ENCODE results near the gene LDLRAD3. TPM values are rescaled to one million over a fixed set of nuclear protein-coding genes. Genes with fewer than 3 reads are reported as not detected.

The LDLRAD3 gene
- total RNA-seq, 1 donor from 2014 or later = 39.1 TPM

- TF ChIP-seq, protein P1, sequence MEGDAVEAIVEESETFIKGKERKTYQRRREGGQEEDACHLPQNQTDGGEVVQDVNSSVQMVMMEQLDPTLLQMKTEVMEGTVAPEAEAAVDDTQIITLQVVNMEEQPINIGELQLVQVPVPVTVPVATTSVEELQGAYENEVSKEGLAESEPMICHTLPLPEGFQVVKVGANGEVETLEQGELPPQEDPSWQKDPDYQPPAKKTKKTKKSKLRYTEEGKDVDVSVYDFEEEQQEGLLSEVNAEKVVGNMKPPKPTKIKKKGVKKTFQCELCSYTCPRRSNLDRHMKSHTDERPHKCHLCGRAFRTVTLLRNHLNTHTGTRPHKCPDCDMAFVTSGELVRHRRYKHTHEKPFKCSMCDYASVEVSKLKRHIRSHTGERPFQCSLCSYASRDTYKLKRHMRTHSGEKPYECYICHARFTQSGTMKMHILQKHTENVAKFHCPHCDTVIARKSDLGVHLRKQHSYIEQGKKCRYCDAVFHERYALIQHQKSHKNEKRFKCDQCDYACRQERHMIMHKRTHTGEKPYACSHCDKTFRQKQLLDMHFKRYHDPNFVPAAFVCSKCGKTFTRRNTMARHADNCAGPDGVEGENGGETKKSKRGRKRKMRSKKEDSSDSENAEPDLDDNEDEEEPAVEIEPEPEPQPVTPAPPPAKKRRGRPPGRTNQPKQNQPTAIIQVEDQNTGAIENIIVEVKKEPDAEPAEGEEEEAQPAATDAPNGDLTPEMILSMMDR (IDR thresholded peaks at IDR 0.05; ENCODE audit: unreplicated experiment) = no peak
- peaks cover 9% of the 10 kb centered on the region for H3K9me3 Mint-ChIP-seq
These were observed 15.0 kb upstream of the LDLRAD3 start for GRCh38 chr11:35928688-35929395.

DNA sequence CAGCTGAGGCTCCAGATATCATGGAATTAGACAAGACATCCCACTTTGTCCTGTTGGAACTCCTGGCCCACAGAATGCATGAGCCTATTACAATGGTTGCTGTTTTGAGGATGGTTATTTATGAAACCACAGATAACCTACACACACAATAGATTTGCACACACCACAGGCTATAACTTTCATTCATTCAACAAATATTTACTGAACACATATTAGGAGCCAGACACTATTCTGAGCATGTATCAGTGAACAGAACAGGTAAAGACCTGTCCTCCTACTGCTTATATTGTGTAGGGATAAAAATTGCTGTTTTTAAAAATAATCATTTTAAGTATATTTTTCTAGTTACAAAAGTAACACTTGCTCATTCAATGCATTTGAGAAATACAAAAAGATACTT lies 13.4 kb upstream of the LDLRAD3 start:
- H3K9me3 Mint-ChIP-seq = peaks cover 9% of the 10 kb centered on the region
- H3K27ac Mint-ChIP-seq = no peak overlapping the region
- peaks cover 1% of the 10 kb centered on the region for H3K27me3 Mint-ChIP-seq (ENCODE audit: low read depth)
- H3K4me1 Mint-ChIP-seq = peaks cover 5% of the 10 kb centered on the region
- no peak for DNase-seq (ENCODE audit: low spot score in 2 of 2, unreplicated experiment in 2 of 2)
- H3K36me3 Mint-ChIP-seq = no peaks in the 10 kb centered on the region
- TF ChIP-seq, protein P1 (IDR thresholded peaks at IDR 0.05; ENCODE audit: unreplicated experiment) = no peak
- no peak overlapping the region for H3K4me3 Mint-ChIP-seq

More at GRCh38 chr11:35928688-35929395, 15.0 kb upstream of the LDLRAD3 start:
- no peak for DNase-seq (ENCODE audit: low spot score in 2 of 2, unreplicated experiment in 2 of 2)
- H3K27ac Mint-ChIP-seq = no peak overlapping the region
- H3K4me3 Mint-ChIP-seq = no peak overlapping the region
- H3K27me3 Mint-ChIP-seq (ENCODE audit: low read depth) = peaks cover 1% of the 10 kb centered on the region
- H3K36me3 Mint-ChIP-seq = no peaks in the 10 kb centered on the region
- H3K4me1 Mint-ChIP-seq = peaks cover 5% of the 10 kb centered on the region

DNA sequence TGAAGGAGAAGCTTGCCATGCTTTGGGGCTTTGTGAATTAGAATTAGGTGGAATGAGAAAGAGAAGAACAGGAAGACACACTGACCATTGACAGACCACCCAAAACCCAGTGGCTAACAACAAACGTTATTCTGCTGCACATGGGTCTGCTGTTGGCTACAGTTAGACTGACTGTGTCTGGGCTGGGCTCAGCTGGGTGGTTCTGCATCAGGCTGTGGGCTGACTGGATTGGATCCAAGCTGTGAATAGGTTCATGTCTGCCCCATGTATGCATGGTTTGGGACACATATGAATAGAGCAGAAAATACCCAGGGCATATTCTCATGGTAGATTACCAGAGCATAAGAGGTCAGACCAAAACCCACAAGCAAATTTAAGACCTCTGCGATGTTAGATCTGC lies 11.7 kb upstream of the LDLRAD3 start:
- no peak overlapping the region for H3K4me3 Mint-ChIP-seq
- no peak for DNase-seq (ENCODE audit: low spot score in 2 of 2, unreplicated experiment in 2 of 2)
- no peaks in the 10 kb centered on the region for H3K36me3 Mint-ChIP-seq
- H3K4me1 Mint-ChIP-seq = peaks cover 4% of the 10 kb centered on the region
- no peak overlapping the region for H3K27ac Mint-ChIP-seq
- no peaks in the 10 kb centered on the region for H3K27me3 Mint-ChIP-seq (ENCODE audit: low read depth)
- TF ChIP-seq, protein P1 (IDR thresholded peaks at IDR 0.05; ENCODE audit: unreplicated experiment) = no peak
- peaks cover 9% of the 10 kb centered on the region for H3K9me3 Mint-ChIP-seq

DNA sequence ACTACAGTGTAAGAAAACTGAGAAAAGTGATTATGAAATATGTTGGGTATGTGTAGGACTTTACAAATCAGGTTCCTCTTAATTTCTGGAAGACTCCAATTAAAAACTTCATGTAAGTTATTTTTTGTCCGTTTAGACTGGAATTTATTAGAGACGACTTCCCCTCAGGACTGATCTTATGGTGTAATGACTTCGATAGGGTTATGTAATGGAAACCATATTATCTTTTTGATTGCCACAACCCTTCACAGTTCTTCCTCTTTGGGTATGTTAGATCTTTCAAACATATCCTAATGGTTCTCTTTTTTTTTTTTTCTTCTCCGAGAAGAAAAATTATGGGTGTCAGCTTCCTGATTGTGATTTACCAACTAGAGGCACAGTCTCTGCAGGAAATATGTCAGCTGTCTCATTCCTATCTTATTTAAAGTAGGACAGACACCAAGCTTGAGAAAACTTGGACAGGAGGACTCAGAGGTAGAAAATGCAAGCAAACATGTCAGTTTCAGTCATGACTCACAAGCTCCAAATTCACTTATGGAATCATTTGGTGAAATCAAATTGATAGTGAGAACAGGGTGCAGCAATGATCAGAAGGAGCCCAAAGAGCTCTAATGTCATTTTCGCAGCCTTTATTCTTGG lies 11.1 kb upstream of the LDLRAD3 start:
- H3K9me3 Mint-ChIP-seq = peaks cover 9% of the 10 kb centered on the region
- DNase-seq (ENCODE audit: low spot score in 2 of 2, unreplicated experiment in 2 of 2) = no peak
- no peaks in the 10 kb centered on the region for H3K27me3 Mint-ChIP-seq (ENCODE audit: low read depth)
- H3K27ac Mint-ChIP-seq = no peak overlapping the region
- H3K4me3 Mint-ChIP-seq = no peak overlapping the region
- H3K36me3 Mint-ChIP-seq = no peaks in the 10 kb centered on the region
- H3K4me1 Mint-ChIP-seq = no peaks in the 10 kb centered on the region
- TF ChIP-seq, protein P1 (IDR thresholded peaks at IDR 0.05; ENCODE audit: unreplicated experiment) = no peak

- Mint-ChIP-seq H3K36me3 (no peaks in the 10 kb centered on the region), H3K27me3 (ENCODE audit: low read depth) (no peaks in the 10 kb centered on the region), H3K4me1 (no peaks in the 10 kb centered on the region)
These were observed 10.5 kb upstream of the LDLRAD3 start for GRCh38 chr11:35933320-35933871.

More at GRCh38 chr11:35933320-35933871, 10.5 kb upstream of the LDLRAD3 start:
- Mint-ChIP-seq H3K9me3 (peaks cover 9% of the 10 kb centered on the region), H3K27ac (no peak overlapping the region), H3K4me3 (no peak overlapping the region)
- TF ChIP-seq, protein P1 (IDR thresholded peaks at IDR 0.05; ENCODE audit: unreplicated experiment) = no peak
- DNase-seq (ENCODE audit: low spot score in 2 of 2, unreplicated experiment in 2 of 2) = no peak
